Endothelial cell (in vitro differentiated cells): ENCODE results near the gene TSHZ2. TPM values are rescaled to one million over a fixed set of nuclear protein-coding genes. Genes with fewer than 3 reads are reported as not detected.
"Not testable (repeated sequence)": the region's sequence is repeated elsewhere in the genome, so short reads cannot be mapped to it uniquely, and the experiment has no call there.

Experiments
- DNase-seq: peaks from one replicate; pipeline ENCODE4 v3.0.0; 2021; ENCODE audit warnings: low spot score
- H3K27ac Mint-ChIP-seq: one replicate; pipeline ENCODE4 v1.8.0; 2021; ENCODE audit warnings: mixed read lengths, inconsistent platforms; ENCODE audit not compliant: unreplicated experiment
- H3K27me3 Mint-ChIP-seq: one replicate; pipeline ENCODE4 v1.8.0; 2021; ENCODE audit warnings: mild to moderate bottlenecking, moderate library complexity, mixed read lengths, inconsistent platforms; ENCODE audit not compliant: unreplicated experiment
- H3K36me3 Mint-ChIP-seq: one replicate; pipeline ENCODE4 v1.8.0; 2021; ENCODE audit warnings: mild to moderate bottlenecking, low read depth, mixed read lengths, inconsistent platforms; ENCODE audit not compliant: unreplicated experiment
- H3K4me1 Mint-ChIP-seq: one replicate; pipeline ENCODE4 v1.8.0; 2021; ENCODE audit warnings: mild to moderate bottlenecking, mixed read lengths, inconsistent platforms; ENCODE audit not compliant: unreplicated experiment
- H3K4me3 Mint-ChIP-seq: one replicate; pipeline ENCODE4 v1.8.0; 2021; ENCODE audit warnings: mild to moderate bottlenecking, mixed read lengths, inconsistent platforms; ENCODE audit not compliant: unreplicated experiment
- H3K9me3 Mint-ChIP-seq: one replicate; pipeline ENCODE4 v1.8.0; 2021; ENCODE audit warnings: mixed read lengths, inconsistent platforms; ENCODE audit not compliant: unreplicated experiment
- total RNA-seq: library from RNA; stranded (reverse); fragmentation: NEBNext Ultra II Directional; extraction: Animal tissue kit (Norgen Biotek cat#: 25700); gene quantifications from one replicate; pipeline ENCODE4 v1.2.1, GENCODE V29; 2021; ENCODE audit not compliant: unreplicated experiment
- TF ChIP-seq, protein P1 (sequence below): fragments of 200-600 bp; sonication (generic); IDR thresholded peaks from one replicate; pipeline ENCODE4 v1.5.0; 2021; ENCODE audit warnings: antibody characterized with exemption; ENCODE audit not compliant: unreplicated experiment

TSHZ2 gene
- total RNA-seq, 1 donor from 2014 or later: 2.3 TPM

DNA sequence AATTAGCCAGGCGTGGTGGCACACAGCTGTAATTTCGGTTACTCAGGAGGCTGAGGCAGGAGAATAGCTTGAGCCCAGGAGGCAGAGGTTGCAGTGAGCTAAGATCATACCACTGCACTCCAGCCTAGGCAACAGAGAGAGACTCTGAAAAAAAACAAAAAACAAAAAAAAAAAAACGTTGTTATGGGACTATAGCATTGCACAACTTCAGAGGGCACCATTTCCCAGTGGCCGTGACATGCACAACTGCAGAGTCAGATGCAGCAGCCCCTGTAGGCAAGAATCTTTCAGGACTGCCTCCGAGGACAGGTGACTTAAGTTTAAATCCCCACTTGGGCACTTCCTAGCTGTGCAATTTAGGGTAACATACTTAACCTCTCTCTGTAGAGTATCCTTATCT is 557.5 kb downstream of the TSHZ2 start:
- no peaks in the 10 kb centered on the region for H3K4me1 Mint-ChIP-seq
- no peak overlapping the region for H3K4me3 Mint-ChIP-seq
- H3K9me3 Mint-ChIP-seq: no peaks in the 10 kb centered on the region
- no peaks in the 10 kb centered on the region for H3K27me3 Mint-ChIP-seq
- TF ChIP-seq, protein P1, sequence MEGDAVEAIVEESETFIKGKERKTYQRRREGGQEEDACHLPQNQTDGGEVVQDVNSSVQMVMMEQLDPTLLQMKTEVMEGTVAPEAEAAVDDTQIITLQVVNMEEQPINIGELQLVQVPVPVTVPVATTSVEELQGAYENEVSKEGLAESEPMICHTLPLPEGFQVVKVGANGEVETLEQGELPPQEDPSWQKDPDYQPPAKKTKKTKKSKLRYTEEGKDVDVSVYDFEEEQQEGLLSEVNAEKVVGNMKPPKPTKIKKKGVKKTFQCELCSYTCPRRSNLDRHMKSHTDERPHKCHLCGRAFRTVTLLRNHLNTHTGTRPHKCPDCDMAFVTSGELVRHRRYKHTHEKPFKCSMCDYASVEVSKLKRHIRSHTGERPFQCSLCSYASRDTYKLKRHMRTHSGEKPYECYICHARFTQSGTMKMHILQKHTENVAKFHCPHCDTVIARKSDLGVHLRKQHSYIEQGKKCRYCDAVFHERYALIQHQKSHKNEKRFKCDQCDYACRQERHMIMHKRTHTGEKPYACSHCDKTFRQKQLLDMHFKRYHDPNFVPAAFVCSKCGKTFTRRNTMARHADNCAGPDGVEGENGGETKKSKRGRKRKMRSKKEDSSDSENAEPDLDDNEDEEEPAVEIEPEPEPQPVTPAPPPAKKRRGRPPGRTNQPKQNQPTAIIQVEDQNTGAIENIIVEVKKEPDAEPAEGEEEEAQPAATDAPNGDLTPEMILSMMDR: no peak
- H3K27ac Mint-ChIP-seq: no peak overlapping the region
- DNase-seq: no peak
- H3K36me3 Mint-ChIP-seq: no peaks in the 10 kb centered on the region

DNA sequence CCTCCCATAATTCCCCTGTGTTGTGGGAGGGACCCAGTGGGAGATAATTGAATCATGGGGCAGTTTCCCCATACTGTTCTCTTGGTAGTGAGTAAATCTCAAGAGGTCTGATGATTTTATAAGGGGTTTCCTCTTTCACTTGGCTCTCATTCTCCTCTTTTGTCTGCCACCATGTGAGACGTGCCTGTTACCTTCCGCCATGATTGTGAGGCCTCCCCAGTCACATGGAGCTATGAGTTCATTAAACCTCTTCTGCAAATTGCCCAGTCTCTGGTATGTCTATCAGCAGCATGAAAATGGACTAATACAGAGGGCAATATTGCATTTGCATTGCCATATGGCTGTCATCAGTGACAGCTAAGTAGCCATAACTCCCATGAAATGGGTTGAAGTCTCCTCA is 558.3 kb downstream of the TSHZ2 start:
- H3K9me3 Mint-ChIP-seq: no peaks in the 10 kb centered on the region
- no peak overlapping the region for H3K27ac Mint-ChIP-seq
- TF ChIP-seq, protein P1: no peak
- no peak overlapping the region for H3K4me3 Mint-ChIP-seq
- H3K36me3 Mint-ChIP-seq: no peaks in the 10 kb centered on the region
- H3K27me3 Mint-ChIP-seq: no peaks in the 10 kb centered on the region
- no peaks in the 10 kb centered on the region for H3K4me1 Mint-ChIP-seq
- no peak for DNase-seq

DNA sequence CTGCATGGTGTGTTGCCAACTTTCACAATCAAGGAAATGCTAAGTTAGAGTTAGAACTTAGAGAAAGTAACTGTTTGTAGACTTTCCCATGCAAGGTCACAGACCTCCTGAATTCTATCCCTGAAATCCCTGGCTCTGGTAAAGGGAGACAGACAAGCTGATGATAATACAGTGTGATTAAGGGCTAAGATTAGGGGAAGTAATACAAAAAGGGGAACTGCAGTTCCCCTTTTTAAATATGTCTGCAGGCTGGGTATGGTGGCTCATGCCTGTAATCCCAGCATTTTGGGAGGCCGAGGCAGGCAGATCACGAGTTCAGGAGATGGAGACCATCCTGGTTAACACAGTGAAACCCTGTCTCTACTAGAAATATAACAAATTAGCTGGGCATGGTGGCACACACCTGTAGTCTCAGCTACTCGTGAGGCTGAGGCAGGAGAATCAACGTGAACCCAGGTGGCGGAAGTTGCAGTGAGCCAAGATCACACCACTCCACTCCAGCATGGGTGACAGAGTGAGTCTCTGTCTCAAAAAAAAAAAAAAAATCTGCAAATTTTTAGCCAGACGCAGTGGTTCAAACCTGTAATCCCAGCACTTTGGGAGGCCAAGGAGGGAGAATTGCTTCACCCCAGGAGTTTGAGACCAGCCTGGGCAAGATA is 560.6 kb downstream of the TSHZ2 start:
- not testable (repeated sequence) for H3K27me3 Mint-ChIP-seq, H3K9me3 Mint-ChIP-seq, H3K4me3 Mint-ChIP-seq, H3K4me1 Mint-ChIP-seq, DNase-seq, H3K27ac Mint-ChIP-seq, H3K36me3 Mint-ChIP-seq

DNA sequence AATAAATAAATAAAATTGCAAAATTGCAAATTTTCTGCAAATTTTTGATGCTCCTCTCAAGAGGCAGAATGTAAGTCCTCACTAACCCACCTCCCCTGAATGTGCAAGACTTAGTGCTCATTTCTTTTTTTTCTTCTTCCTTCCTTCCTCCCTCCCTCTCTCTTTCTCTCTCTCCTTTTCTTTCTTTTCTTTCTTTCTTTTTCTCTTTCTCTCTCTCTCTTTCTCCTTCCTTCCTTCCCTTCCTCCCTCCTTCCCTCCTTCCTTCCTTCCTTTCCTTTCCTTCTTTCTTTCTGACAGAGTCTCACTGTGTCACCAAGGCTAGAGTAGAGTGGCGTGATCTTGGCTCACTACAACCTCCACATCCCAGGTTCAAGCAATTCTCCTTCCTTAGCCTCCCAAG is 561.3 kb downstream of the TSHZ2 start:
- no peak for DNase-seq
- Mint-ChIP-seq H3K9me3 (no peaks in the 10 kb centered on the region), H3K36me3 (no peaks in the 10 kb centered on the region), H3K4me3 (no peak overlapping the region), H3K27ac (no peak overlapping the region), H3K4me1 (no peaks in the 10 kb centered on the region), H3K27me3 (no peaks in the 10 kb centered on the region)
- TF ChIP-seq, protein P1: no peak

DNA sequence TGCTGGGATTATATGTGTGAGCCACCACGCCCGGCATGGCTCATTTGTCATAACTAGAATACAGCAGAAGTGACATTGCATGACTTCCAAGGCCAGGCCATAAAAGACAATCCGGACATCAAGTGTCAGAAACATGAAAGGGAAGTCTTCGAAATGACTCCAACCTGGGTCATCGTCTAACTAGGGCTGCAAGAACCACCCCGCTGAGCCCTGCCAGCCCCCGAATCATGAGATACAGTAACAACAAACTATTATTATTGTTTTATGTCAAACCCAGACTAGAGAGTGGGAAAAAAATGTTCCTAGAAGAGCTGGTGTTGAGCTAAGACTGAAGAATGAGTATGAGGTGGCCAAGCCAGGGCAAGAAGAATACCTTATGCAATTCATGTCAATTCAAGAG is 561.9 kb downstream of the TSHZ2 start:
- no peaks in the 10 kb centered on the region for H3K9me3 Mint-ChIP-seq
- no peak overlapping the region for H3K27ac Mint-ChIP-seq
- no peak for DNase-seq

More for the DNA sequence above, 561.9 kb downstream of the TSHZ2 start:
- H3K27me3 Mint-ChIP-seq: no peaks in the 10 kb centered on the region
- H3K4me1 Mint-ChIP-seq: no peaks in the 10 kb centered on the region
- TF ChIP-seq, protein P1: no peak
- no peak overlapping the region for H3K4me3 Mint-ChIP-seq
- no peaks in the 10 kb centered on the region for H3K36me3 Mint-ChIP-seq
